ENCODE results near the gene NDUFAB1.
A peak's percentile ranks its signal among the peaks of the same experiment; 100 is the strongest.
"Not testable (repeated sequence)": the region's sequence is repeated elsewhere in the genome, so short reads cannot be mapped to it uniquely, and the experiment has no call there.

NDUFAB1 gene

DNA sequence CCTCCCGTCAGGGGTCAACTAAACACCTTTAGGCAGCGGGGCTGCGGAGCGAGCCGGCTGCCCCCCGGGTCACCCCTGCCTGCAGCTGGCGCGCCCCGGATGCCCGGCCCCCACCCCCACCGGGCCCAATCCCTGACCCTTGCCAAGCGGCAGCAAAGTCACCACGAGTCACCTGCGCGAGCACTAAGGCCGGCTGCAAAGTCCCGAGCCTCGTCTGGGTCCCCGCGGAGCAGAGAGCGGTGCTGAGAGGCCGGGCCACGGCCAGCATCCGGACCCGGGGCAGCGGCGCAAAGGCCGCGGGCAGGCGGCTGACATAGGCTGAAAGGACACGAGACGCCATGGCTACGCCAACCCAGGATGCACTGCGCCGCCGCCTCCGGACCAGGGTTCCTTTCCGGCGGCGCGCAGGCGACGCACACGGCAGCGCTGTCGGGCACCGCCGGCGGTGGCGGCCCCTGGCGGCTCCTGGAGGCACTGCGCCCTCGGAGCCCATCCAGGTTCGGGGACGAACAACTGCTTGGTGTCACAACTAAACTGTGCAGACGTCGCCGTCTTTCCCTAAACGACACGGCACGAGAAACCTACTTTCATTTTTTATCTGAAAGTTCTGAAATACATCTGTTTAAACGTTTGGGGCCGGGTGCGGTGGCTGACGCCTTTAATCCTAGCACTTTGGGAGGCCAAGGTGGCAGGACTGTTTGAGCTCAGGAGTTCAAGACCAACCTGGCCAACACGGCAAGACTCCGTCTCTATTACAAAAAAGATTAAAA lies at the start of gene NDUFAB1:
TSS of gene NDUFAB1 (minus strand) at position 366 of the 770 bp plus-strand sequence. CDS start at position 340, 26 bp downstream.
- peaks cover 21% of the 10 kb centered on the region for H3K36me3 Mint-ChIP-seq (ENCODE audit: low read depth)
- DNase-seq (peak; percentile 96), ATAC-seq (peak; percentile 95)
- H3K9me3 Mint-ChIP-seq = no peaks in the 10 kb centered on the region
- peak within 1 kb of the TSS; percentile 69 for H3K27ac Mint-ChIP-seq
- peaks cover 30% of the 10 kb centered on the region for H3K4me1 Mint-ChIP-seq
- no peaks in the 10 kb centered on the region for H3K27me3 Mint-ChIP-seq
- H3K4me3 Mint-ChIP-seq = peak within 1 kb of the TSS; percentile 85

GRCh38 chr16:23642246-23642774 lies 46.2 kb upstream of the NDUFAB1 start:
- H3K27ac Mint-ChIP-seq = peak overlapping the region; percentile 96
- H3K4me3 Mint-ChIP-seq = peak overlapping the region; percentile 99
- peaks cover 35% of the 10 kb centered on the region for H3K4me1 Mint-ChIP-seq
- no peaks in the 10 kb centered on the region for H3K9me3 Mint-ChIP-seq
- DNase-seq (no peak), ATAC-seq (no peak)
- peaks cover 37% of the 10 kb centered on the region for H3K36me3 Mint-ChIP-seq (ENCODE audit: low read depth)
- H3K27me3 Mint-ChIP-seq = no peaks in the 10 kb centered on the region

- Mint-ChIP-seq H3K4me1 (peaks cover 30% of the 10 kb centered on the region), H3K9me3 (no peaks in the 10 kb centered on the region), H3K4me3 (peak within 1 kb of the TSS; percentile 99), H3K27me3 (no peaks in the 10 kb centered on the region), H3K36me3 (ENCODE audit: low read depth) (peaks cover 32% of the 10 kb centered on the region), H3K27ac (peak within 1 kb of the TSS; percentile 96)
- DNase-seq (peak; percentile 89), ATAC-seq (peak; percentile 99)
Observed at GRCh38 chr16:23640931-23641765, 45.0 kb upstream of the NDUFAB1 start, which contains the start of the genes DCTN5 and PALB2. Gene DCTN5 (plus strand): TSS chr16:23641466. CDS start chr16:23641543, 77 bp downstream. Gene PALB2 (minus strand): TSS chr16:23641310. CDS start chr16:23641157, 153 bp downstream.

GRCh38 chr16:23640615-23640930 lies 44.5 kb upstream of the NDUFAB1 start:
- Mint-ChIP-seq H3K9me3 (no peaks in the 10 kb centered on the region), H3K27me3 (no peaks in the 10 kb centered on the region), H3K4me3 (peak overlapping the region; percentile 99), H3K4me1 (peaks cover 26% of the 10 kb centered on the region), H3K36me3 (ENCODE audit: low read depth) (peaks cover 31% of the 10 kb centered on the region), H3K27ac (peak overlapping the region; percentile 96)
- no peak for DNase-seq
- no peak for ATAC-seq

DNA sequence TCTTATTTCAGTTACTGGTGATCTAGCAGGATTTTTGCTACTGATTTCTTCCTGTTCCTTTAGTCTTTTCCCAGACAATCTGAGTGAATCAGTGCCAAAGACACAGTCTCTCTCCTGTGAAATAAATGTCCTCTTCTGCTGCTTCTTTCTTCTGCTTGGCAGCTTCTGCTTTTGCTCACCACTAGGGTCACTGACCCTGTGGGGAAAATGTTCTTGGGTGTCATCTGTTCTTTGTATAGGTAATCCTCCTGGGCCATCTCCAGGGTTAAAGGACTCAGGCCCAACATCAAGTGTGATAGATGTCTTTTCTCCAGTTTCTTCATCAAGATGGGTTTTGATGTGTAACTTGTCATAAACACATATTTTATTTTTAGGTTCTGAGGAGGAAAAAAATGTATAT lies 39.8 kb upstream of the NDUFAB1 start:
- DNase-seq = no peak
- Mint-ChIP-seq H3K4me3 (no peak overlapping the region), H3K4me1 (peaks cover 19% of the 10 kb centered on the region), H3K36me3 (ENCODE audit: low read depth) (peaks cover 40% of the 10 kb centered on the region), H3K27me3 (no peaks in the 10 kb centered on the region), H3K27ac (no peak overlapping the region), H3K9me3 (no peaks in the 10 kb centered on the region)
- ATAC-seq = no peak

DNA sequence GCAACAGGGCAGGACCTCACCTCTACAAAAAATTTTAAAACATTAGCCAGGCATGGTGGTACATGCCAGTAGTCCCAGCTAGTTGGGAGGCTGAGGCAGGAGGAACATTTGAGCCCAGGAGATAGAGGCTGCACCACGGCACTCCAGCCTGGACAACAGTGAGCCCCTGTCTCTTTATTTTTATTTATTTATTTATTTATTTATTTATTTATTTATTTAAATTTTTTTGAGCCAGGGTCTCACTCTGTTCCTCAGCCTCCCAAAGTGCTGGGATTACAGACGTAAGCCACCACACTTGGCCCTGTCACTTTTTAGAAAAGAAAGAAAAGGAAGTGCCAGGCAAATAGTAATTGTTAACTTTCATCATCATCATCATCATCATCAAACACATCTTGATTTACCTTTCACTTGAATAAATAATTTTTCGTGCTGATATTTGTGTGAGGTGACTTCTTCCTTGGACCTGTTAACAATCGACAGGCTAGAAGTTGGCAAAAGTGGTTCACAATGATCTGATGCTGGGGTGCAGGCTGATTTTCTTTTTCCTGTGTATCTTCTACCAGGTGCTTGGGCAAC lies 38.4 kb upstream of the NDUFAB1 start:
- H3K27me3 Mint-ChIP-seq = no peaks in the 10 kb centered on the region
- H3K4me1 Mint-ChIP-seq = peaks cover 10% of the 10 kb centered on the region
- H3K4me3 Mint-ChIP-seq = no peak overlapping the region
- DNase-seq (no peak), ATAC-seq (no peak)
- H3K36me3 Mint-ChIP-seq (ENCODE audit: low read depth) = peaks cover 47% of the 10 kb centered on the region
- H3K27ac Mint-ChIP-seq = no peak overlapping the region
- no peaks in the 10 kb centered on the region for H3K9me3 Mint-ChIP-seq

DNA sequence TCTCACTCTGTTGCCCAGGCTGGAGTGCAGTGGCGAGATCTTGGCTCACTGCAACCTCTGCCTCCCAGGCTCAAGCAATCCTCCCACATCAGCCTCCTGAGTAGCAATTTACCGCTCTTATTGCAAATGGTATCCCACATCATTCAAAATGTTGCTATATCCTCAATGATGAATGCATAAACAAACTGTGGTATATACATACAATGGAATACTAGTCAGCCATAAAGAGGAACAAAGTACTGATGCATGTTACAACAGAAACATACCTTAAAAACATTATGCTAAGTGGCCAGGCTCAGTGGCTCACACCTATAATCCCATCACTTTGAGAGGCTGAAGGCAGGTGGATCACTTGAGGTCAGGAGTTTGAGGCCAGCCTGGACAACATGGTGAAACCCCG lies 35.8 kb upstream of the NDUFAB1 start:
- H3K4me1 Mint-ChIP-seq, H3K27ac Mint-ChIP-seq, DNase-seq, ATAC-seq, H3K4me3 Mint-ChIP-seq, H3K27me3 Mint-ChIP-seq, H3K9me3 Mint-ChIP-seq: not testable (repeated sequence)
- peaks cover 54% of the 10 kb centered on the region for H3K36me3 Mint-ChIP-seq (ENCODE audit: low read depth)

- no peak overlapping the region for H3K27ac Mint-ChIP-seq
Observed at GRCh38 chr16:23629516-23629915, 33.4 kb upstream of the NDUFAB1 start.

GRCh38 chr16:23624092-23624491 lies 28.0 kb upstream of the NDUFAB1 start:
- H3K9me3 Mint-ChIP-seq = no peaks in the 10 kb centered on the region
- H3K27me3 Mint-ChIP-seq = no peaks in the 10 kb centered on the region
- H3K4me3 Mint-ChIP-seq = no peak overlapping the region
- no peaks in the 10 kb centered on the region for H3K4me1 Mint-ChIP-seq
- DNase-seq = no peak
- ATAC-seq = no peak
- no peak overlapping the region for H3K27ac Mint-ChIP-seq
- peaks cover 59% of the 10 kb centered on the region for H3K36me3 Mint-ChIP-seq (ENCODE audit: low read depth)

More at GRCh38 chr16:23629516-23629915, 33.4 kb upstream of the NDUFAB1 start:
- H3K4me3 Mint-ChIP-seq = no peak overlapping the region
- H3K4me1 Mint-ChIP-seq = peaks cover 7% of the 10 kb centered on the region
- DNase-seq (no peak), ATAC-seq (no peak)
- H3K36me3 Mint-ChIP-seq (ENCODE audit: low read depth) = peaks cover 54% of the 10 kb centered on the region
- H3K9me3 Mint-ChIP-seq = no peaks in the 10 kb centered on the region
- H3K27me3 Mint-ChIP-seq = no peaks in the 10 kb centered on the region

DNA sequence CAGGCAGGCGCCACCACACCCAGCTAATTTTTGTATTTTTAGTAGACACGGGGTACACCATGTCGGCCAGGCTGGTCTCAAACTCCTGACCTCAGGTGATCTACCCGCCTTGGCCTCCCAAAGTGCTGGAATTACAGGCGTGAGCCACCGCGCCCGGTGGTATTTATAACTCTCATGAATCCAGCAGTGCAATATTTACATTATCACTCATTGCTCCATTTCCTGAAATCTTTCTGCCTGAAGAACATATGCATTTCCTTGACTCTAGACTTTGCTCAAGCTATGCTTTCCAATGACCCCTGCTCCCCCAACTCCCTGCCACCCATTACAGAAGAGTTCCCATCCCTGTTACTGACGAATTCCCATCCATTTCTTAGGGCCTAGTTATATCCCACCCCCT lies 19.7 kb upstream of the NDUFAB1 start:
- no peak overlapping the region for H3K4me3 Mint-ChIP-seq
- peaks cover 35% of the 10 kb centered on the region for H3K36me3 Mint-ChIP-seq (ENCODE audit: low read depth)
- no peaks in the 10 kb centered on the region for H3K9me3 Mint-ChIP-seq

GRCh38 chr16:23611936-23612335 lies 15.8 kb upstream of the NDUFAB1 start:
- Mint-ChIP-seq H3K36me3 (ENCODE audit: low read depth) (peaks cover 22% of the 10 kb centered on the region), H3K4me1 (no peaks in the 10 kb centered on the region), H3K27me3 (no peaks in the 10 kb centered on the region), H3K4me3 (no peak overlapping the region), H3K27ac (no peak overlapping the region), H3K9me3 (no peaks in the 10 kb centered on the region)
- ATAC-seq = no peak
- no peak for DNase-seq

More for the DNA sequence above, 19.7 kb upstream of the NDUFAB1 start:
- Mint-ChIP-seq H3K4me1 (no peaks in the 10 kb centered on the region), H3K27me3 (no peaks in the 10 kb centered on the region), H3K27ac (no peak overlapping the region)
- DNase-seq (no peak), ATAC-seq (no peak)

GRCh38 chr16:23610905-23611304 lies 14.8 kb upstream of the NDUFAB1 start:
- H3K27me3 Mint-ChIP-seq, H3K9me3 Mint-ChIP-seq: not testable (repeated sequence)

GRCh38 chr16:23609929-23610328 lies 13.8 kb upstream of the NDUFAB1 start:
- Mint-ChIP-seq H3K4me3 (no peak overlapping the region), H3K27me3 (no peaks in the 10 kb centered on the region), H3K4me1 (no peaks in the 10 kb centered on the region), H3K36me3 (ENCODE audit: low read depth) (peaks cover 12% of the 10 kb centered on the region), H3K9me3 (no peaks in the 10 kb centered on the region), H3K27ac (no peak overlapping the region)
- DNase-seq (no peak), ATAC-seq (no peak)

More at GRCh38 chr16:23610905-23611304, 14.8 kb upstream of the NDUFAB1 start:
- not testable (repeated sequence) for ATAC-seq, H3K4me1 Mint-ChIP-seq, DNase-seq, H3K4me3 Mint-ChIP-seq, H3K27ac Mint-ChIP-seq
- peaks cover 14% of the 10 kb centered on the region for H3K36me3 Mint-ChIP-seq (ENCODE audit: low read depth)

- no peak overlapping the region for H3K4me3 Mint-ChIP-seq
- H3K27me3 Mint-ChIP-seq = no peaks in the 10 kb centered on the region
- H3K4me1 Mint-ChIP-seq = no peaks in the 10 kb centered on the region
- peaks cover 13% of the 10 kb centered on the region for H3K36me3 Mint-ChIP-seq (ENCODE audit: low read depth)
- H3K27ac Mint-ChIP-seq = no peak overlapping the region
- DNase-seq (no peak), ATAC-seq (no peak)
- no peaks in the 10 kb centered on the region for H3K9me3 Mint-ChIP-seq
Observed at GRCh38 chr16:23608194-23608593, 12.1 kb upstream of the NDUFAB1 start.

Measured in activated naive CD8-positive, alpha-beta T cell treated with anti-CD3 and anti-CD28 coated beads, Interleukin-2, amount 50 U/mL, for 24 hours (primary cell).